CD8-positive, alpha-beta memory T cell (primary cell): ENCODE data around the gene GPN1. TPM values are rescaled to one million over a fixed set of nuclear protein-coding genes. Genes with fewer than 3 reads are reported as not detected.

Experiments
- CTCF ChIA-PET: fragments of 350-600 bp; sonication (Branson Sonifier 250); formaldehyde crosslinking; loops from one replicate; lab custom pipeline; 2021; ENCODE audit warnings: antibody characterized with exemption; lab: Charles Lee
- POLR2A ChIA-PET: fragments of 350-600 bp; sonication (Branson Sonifier 250); formaldehyde crosslinking; loops from one replicate; lab custom pipeline; 2021; ENCODE audit warnings: antibody characterized with exemption; lab: Charles Lee
- DNase-seq, 5 donors: peaks; one replicate each; pipeline versions ENCODE4 v3.0.0 to v3.0.0-alpha.2; 2020 to 2022; ENCODE audit warnings: mixed read lengths in 1 of 5
- H3K27ac ChIP-seq: one replicate; pipeline ENCODE4 v1.7.0; 2013; ENCODE audit warnings: low read depth, mild to moderate bottlenecking, low read length, moderate library complexity
- H3K27me3 ChIP-seq: 2 replicates; pipeline ENCODE4 v1.7.0; 2013; ENCODE audit warnings: low read length, mild to moderate bottlenecking; ENCODE audit not compliant: insufficient read depth, poor library complexity, severe bottlenecking
- H3K36me3 ChIP-seq: 2 replicates; pipeline ENCODE4 v1.7.0; 2013; ENCODE audit warnings: mild to moderate bottlenecking, low read length, moderate library complexity; ENCODE audit not compliant: insufficient read depth
- H3K4me1 ChIP-seq: 2 replicates; pipeline ENCODE4 v1.7.0; 2013; ENCODE audit warnings: mild to moderate bottlenecking, low read length, moderate library complexity; ENCODE audit not compliant: insufficient read depth
- H3K4me3 ChIP-seq: 2 replicates; pipeline ENCODE4 v1.7.0; 2013; ENCODE audit warnings: mild to moderate bottlenecking, low read length
- H3K9me3 ChIP-seq: 2 replicates; pipeline ENCODE4 v1.7.0; 2013; ENCODE audit warnings: mild to moderate bottlenecking, low read length
- H3K27ac Mint-ChIP-seq, 8 donors: one replicate each; pipeline ENCODE4 v1.8.0; 2020 to 2021; ENCODE audit warnings: mixed read lengths in 8 of 8, mild to moderate bottlenecking in 6 of 8, inconsistent platforms in 3 of 8, moderate library complexity in 3 of 8
- H3K27me3 Mint-ChIP-seq, 2 donors: one replicate each; pipeline ENCODE4 v1.8.0; 2020 to 2021; ENCODE audit warnings: mixed read lengths in 2 of 2, mild to moderate bottlenecking in 1 of 2, moderate library complexity in 1 of 2
- H3K36me3 Mint-ChIP-seq, 3 donors: one replicate each; pipeline ENCODE4 v1.8.0; 2020 to 2021; ENCODE audit warnings: mixed read lengths in 3 of 3, inconsistent platforms in 1 of 3, mild to moderate bottlenecking in 1 of 3
- H3K4me1 Mint-ChIP-seq, 3 donors: one replicate each; pipeline ENCODE4 v1.8.0; 2020 to 2021; ENCODE audit warnings: mixed read lengths in 3 of 3, inconsistent platforms in 1 of 3, mild to moderate bottlenecking in 1 of 3
- H3K4me3 Mint-ChIP-seq, 7 donors: one replicate each; pipeline ENCODE4 v1.8.0; 2020 to 2021; ENCODE audit warnings: mixed read lengths in 7 of 7, mild to moderate bottlenecking in 6 of 7, moderate library complexity in 4 of 7, inconsistent platforms in 2 of 7
- H3K9me3 Mint-ChIP-seq, 5 donors: one replicate each; pipeline ENCODE4 v1.8.0; 2020 to 2022; ENCODE audit warnings: mixed read lengths in 5 of 5, mild to moderate bottlenecking in 3 of 5, moderate library complexity in 2 of 5, inconsistent platforms in 1 of 5
- polyA plus RNA-seq: library from polyadenylated mRNA; unstranded; fragments of 300-500 nt; fragmentation: Illumina TruSeq; gene quantifications from one replicate; pipeline ENCODE4 v1.2.3, GENCODE V29; 2021
- total RNA-seq, 2 experiments: library from RNA; stranded (reverse); gene quantifications; one replicate each; pipeline ENCODE4 v1.2.3, GENCODE V29; 2021

The GPN1 gene
- total and polyA plus RNA-seq, 3 experiments from 2014 or later: 63.6 to 70.5 (median 67.3) TPM

DNA sequence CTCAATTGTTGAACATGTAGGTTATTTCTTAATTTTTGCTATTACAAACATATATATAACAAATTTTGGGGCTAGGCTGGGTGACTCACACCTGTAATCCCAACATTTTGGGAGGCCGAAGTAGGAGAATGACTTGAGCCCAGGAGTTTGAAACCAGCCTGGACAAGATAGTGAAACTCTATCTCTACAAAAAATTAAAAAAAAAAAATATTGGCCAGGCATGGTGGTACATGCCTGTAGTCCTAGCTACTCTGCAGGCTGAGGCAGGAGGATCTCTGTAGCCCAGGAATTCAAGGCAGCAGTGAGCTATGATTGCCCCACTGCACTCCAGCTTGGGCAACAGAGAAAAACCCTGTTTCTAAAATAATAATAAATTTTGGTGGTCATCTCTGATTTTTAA is 58.4 kb downstream of the GPN1 start:
- Mint-ChIP-seq H3K4me3 (no peak overlapping the region), H3K27me3 (no peaks in the 10 kb centered on the region), H3K4me1 (peaks cover 26 to 31% (median 31%) of the 10 kb centered on the region in 3 donors), H3K27ac (peak overlapping the region in 2 of 8 donors; percentile 46 to 63), H3K36me3 (peaks cover 9 to 64% (median 9%) of the 10 kb centered on the region in 3 donors), H3K9me3 (no peaks in the 10 kb centered on the region)
- H3K27me3 ChIP-seq: no peaks in the 10 kb centered on the region
- H3K36me3 ChIP-seq: peaks cover 21% of the 10 kb centered on the region
- peaks cover 24% of the 10 kb centered on the region for H3K4me1 ChIP-seq
- H3K9me3 ChIP-seq: no peaks in the 10 kb centered on the region
- H3K4me3 ChIP-seq: no peak overlapping the region
- POLR2A ChIA-PET: no interaction called here
- CTCF ChIA-PET: no interaction called here
- DNase-seq: no peak
- H3K27ac ChIP-seq: no peak overlapping the region

DNA sequence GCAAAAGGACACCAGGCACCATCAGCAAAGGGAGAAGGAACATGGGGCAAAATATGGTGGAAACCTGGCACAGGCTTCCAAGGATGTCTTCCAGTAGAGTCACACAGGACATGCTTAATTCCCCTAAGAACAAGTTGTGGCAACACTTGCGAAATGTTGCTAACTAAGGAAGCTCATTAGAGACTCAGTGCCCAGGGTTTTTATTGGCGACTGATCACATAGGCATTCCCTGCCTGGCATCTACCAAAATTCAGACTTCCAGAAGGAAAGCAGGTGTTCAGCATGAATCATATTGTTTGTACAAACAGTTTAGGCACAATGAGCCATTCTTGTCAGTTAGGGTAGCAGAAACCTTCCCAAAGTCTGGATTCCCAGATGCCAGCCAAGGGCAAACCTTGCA is 60.6 kb downstream of the GPN1 start:
- no peak for DNase-seq
- H3K36me3 Mint-ChIP-seq: peaks cover 9 to 65% (median 11%) of the 10 kb centered on the region in 3 donors
- peaks cover 17% of the 10 kb centered on the region for H3K4me1 ChIP-seq
- H3K4me3 ChIP-seq: no peak overlapping the region
- ChIA-PET CTCF (interaction anchor here (1.3 kb wide), 1 partner anchor 14 kb away, joined by 5 read pairs; no protein-coding TSS in a partner anchor), POLR2A (no interaction called here)
- no peak overlapping the region for H3K27ac ChIP-seq
- H3K27ac Mint-ChIP-seq: peak overlapping the region in 1 of 8 donors; percentile 94
- H3K9me3 Mint-ChIP-seq: no peaks in the 10 kb centered on the region
- H3K9me3 ChIP-seq: no peaks in the 10 kb centered on the region
- H3K27me3 ChIP-seq: no peaks in the 10 kb centered on the region
- H3K4me3 Mint-ChIP-seq: no peak overlapping the region
- H3K27me3 Mint-ChIP-seq: no peaks in the 10 kb centered on the region
- H3K4me1 Mint-ChIP-seq: peaks cover 16 to 19% (median 19%) of the 10 kb centered on the region in 3 donors
- H3K36me3 ChIP-seq: peaks cover 16% of the 10 kb centered on the region

DNA sequence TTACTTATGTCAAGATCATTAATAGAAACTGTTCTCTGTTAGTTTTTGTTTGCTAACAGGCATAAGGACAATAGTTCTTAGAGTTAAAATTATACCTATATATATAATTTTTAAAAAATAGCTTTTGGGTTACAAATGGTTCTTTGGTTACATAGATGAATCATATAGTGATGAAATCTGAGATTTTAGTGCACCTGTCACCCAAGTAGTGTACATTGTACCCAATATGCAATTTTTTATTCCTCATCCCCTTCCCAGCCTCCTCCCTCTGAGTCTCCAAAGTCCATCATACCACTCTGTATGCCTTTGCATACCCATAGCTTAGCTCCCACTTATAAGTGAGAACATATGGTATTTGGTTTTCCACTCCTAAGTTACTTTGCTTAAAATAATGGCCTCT is 61.2 kb downstream of the GPN1 start:
- no peaks in the 10 kb centered on the region for H3K27me3 ChIP-seq
- peaks cover 15% of the 10 kb centered on the region for H3K36me3 ChIP-seq
- ChIA-PET POLR2A (no interaction called here), CTCF (interaction anchor here (1.3 kb wide), 1 partner anchor 14 kb away, joined by 5 read pairs; no protein-coding TSS in a partner anchor)
- Mint-ChIP-seq H3K4me1 (peaks cover 10 to 13% (median 13%) of the 10 kb centered on the region in 3 donors), H3K9me3 (no peaks in the 10 kb centered on the region), H3K27ac (no peak overlapping the region), H3K36me3 (peaks cover 9 to 65% (median 11%) of the 10 kb centered on the region in 3 donors), H3K27me3 (no peaks in the 10 kb centered on the region), H3K4me3 (no peak overlapping the region)
- peaks cover 11% of the 10 kb centered on the region for H3K4me1 ChIP-seq
- H3K27ac ChIP-seq: no peak overlapping the region
- no peaks in the 10 kb centered on the region for H3K9me3 ChIP-seq
- DNase-seq: no peak
- no peak overlapping the region for H3K4me3 ChIP-seq

DNA sequence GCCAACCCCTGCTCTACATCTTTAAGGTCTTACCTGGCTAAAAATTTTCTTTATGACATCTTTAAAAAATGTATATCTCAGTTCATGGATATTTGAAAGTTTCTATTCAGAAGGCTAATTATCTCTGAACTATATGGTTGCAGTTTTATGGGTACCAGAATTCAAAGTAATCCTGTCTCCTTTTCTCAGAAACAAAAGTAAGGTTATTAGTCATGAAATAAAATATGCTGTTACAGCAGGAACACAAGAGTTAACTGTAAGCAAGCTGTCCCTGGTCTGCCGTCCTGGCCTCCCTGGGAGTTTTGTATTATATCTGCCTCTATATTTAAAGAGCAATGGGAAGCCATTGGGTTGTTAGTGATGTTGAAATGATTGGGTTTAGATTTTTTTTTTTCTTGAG is 68.8 kb downstream of the GPN1 start:
- DNase-seq: no peak
- Mint-ChIP-seq H3K36me3 (peaks cover 11 to 41% (median 15%) of the 10 kb centered on the region in 3 donors), H3K27me3 (no peaks in the 10 kb centered on the region), H3K4me3 (no peak overlapping the region), H3K9me3 (no peaks in the 10 kb centered on the region), H3K27ac (peak overlapping the region in 1 of 8 donors; percentile 15), H3K4me1 (no peaks in the 10 kb centered on the region)
- H3K4me1 ChIP-seq: no peaks in the 10 kb centered on the region
- H3K36me3 ChIP-seq: peaks cover 8% of the 10 kb centered on the region
- no peaks in the 10 kb centered on the region for H3K9me3 ChIP-seq
- no peaks in the 10 kb centered on the region for H3K27me3 ChIP-seq
- no peak overlapping the region for H3K4me3 ChIP-seq
- CTCF ChIA-PET: interaction anchor here (0.8 to 3.0 kb wide), 2 partner anchors 14 to 966 kb away, joined by 3 to 11 read pairs; no protein-coding TSS in a partner anchor
- no peak overlapping the region for H3K27ac ChIP-seq
- POLR2A ChIA-PET: no interaction called here

Other genes with a start within 250 kb of the GPN1 start
- gene ZNF513, start 248.3 kb upstream of the GPN1 start, total RNA-seq: 1 to 10 TPM; 9.2 to 9.9 TPM
- gene ZNF513, start 248.3 kb upstream of the GPN1 start, polyA plus RNA-seq: 4.7 TPM
- 100 to 1,000 TPM; 189 to 191 TPM for gene PPM1G, start 219.5 kb upstream of the GPN1 start, total RNA-seq
- gene PPM1G, start 219.5 kb upstream of the GPN1 start, polyA plus RNA-seq: 104 TPM
- gene NRBP1, start 200.4 kb upstream of the GPN1 start, total RNA-seq: 10 to 100 TPM; 77.2 to 81.0 TPM
- 128 TPM for gene NRBP1, start 200.4 kb upstream of the GPN1 start, polyA plus RNA-seq
- 1 to 10 TPM; 4.0 to 5.4 TPM for gene KRTCAP3, start 186.7 kb upstream of the GPN1 start, total RNA-seq
- 0.71 TPM for gene KRTCAP3, start 186.7 kb upstream of the GPN1 start, polyA plus RNA-seq
- gene IFT172, start 139.3 kb upstream of the GPN1 start, total RNA-seq: 10 to 100 TPM; 12.0 to 13.8 TPM
- gene IFT172, start 139.3 kb upstream of the GPN1 start, polyA plus RNA-seq: 5.3 TPM
- gene FNDC4, start 133.8 kb upstream of the GPN1 start, total RNA-seq: under 1 TPM in 1 of 2 experiments, not detected in 1; 0.15 TPM
- not detected for gene FNDC4, start 133.8 kb upstream of the GPN1 start, polyA plus RNA-seq
- gene GCKR, start 132.2 kb upstream of the GPN1 start, total RNA-seq: not detected
- not detected for gene GCKR, start 132.2 kb upstream of the GPN1 start, polyA plus RNA-seq
- 10 to 100 TPM; 20.6 to 21.8 TPM for gene ZNF512, start 46.0 kb upstream of the GPN1 start, total RNA-seq
- 39.1 TPM for gene ZNF512, start 46.0 kb upstream of the GPN1 start, polyA plus RNA-seq
- under 1 TPM; 0.20 to 0.58 TPM for gene CCDC121, start within 50 bp of the GPN1 start, total RNA-seq
- gene CCDC121, start within 50 bp of the GPN1 start, polyA plus RNA-seq: 0.62 TPM
- gene SUPT7L, start 34.6 kb downstream of the GPN1 start, total RNA-seq: 10 to 100 TPM; 31.1 to 33.6 TPM
- gene SUPT7L, start 34.6 kb downstream of the GPN1 start, polyA plus RNA-seq: 24.6 TPM
- gene SLC4A1AP, start 34.8 kb downstream of the GPN1 start, total RNA-seq: 10 to 100 TPM; 28.6 to 29.6 TPM
- gene SLC4A1AP, start 34.8 kb downstream of the GPN1 start, polyA plus RNA-seq: 29.1 TPM
- 10 to 100 TPM; 85.8 to 90.0 TPM for gene MRPL33, start 142.7 kb downstream of the GPN1 start, total RNA-seq
- gene MRPL33, start 142.7 kb downstream of the GPN1 start, polyA plus RNA-seq: 251 TPM